Right renal pelvis (tissue), 4 donors: ENCODE measurements around the gene FXYD3. TPM values are rescaled to one million over a fixed set of nuclear protein-coding genes. Genes with fewer than 3 reads are reported as not detected.

ENCODE experiments used
- DNase-seq, 4 donors: peaks; one replicate each; pipeline ENCODE4 v3.0.0-alpha.2; 2013; ENCODE audit warnings: low read depth in 4 of 4, low spot score in 3 of 4, missing footprints in 1 of 4
- polyA plus RNA-seq, 4 donors: library from polyadenylated mRNA; unstranded; fragments of 120-200 nt; gene quantifications; one replicate each; pipeline ENCODE4 v1.2.1, GENCODE V29; 2013; ENCODE audit not compliant: insufficient read length in 4 of 4

FXYD3 gene
- polyA plus RNA-seq, 4 donors, result 10.2 to 37.3 (median 20.9) TPM

- DNase-seq, result no peak
Measured at GRCh38 chr19:35155981-35156672, 40.5 kb downstream of the FXYD3 start.

- DNase-seq, result no peak
Measured at GRCh38 chr19:35156673-35157014, 41.0 kb downstream of the FXYD3 start.

GRCh38 chr19:35157431-35157830, 41.8 kb downstream of the FXYD3 start:
- DNase-seq, result no peak

- no peak for DNase-seq
Measured at GRCh38 chr19:35159606-35160005, 44.0 kb downstream of the FXYD3 start.

- DNase-seq, result no peak
Measured at GRCh38 chr19:35160629-35161433, 45.2 kb downstream of the FXYD3 start.

GRCh38 chr19:35161434-35161743, 45.8 kb downstream of the FXYD3 start:
- no peak for DNase-seq

- DNase-seq, result no peak
Measured at GRCh38 chr19:35162471-35163326, 47.1 kb downstream of the FXYD3 start.

- no peak for DNase-seq
Measured at GRCh38 chr19:35164418-35164817, 48.8 kb downstream of the FXYD3 start.

- no peak for DNase-seq
Measured at GRCh38 chr19:35165200-35166058, 49.8 kb downstream of the FXYD3 start.

GRCh38 chr19:35166100-35167063, 50.8 kb downstream of the FXYD3 start:
- DNase-seq, result no peak

GRCh38 chr19:35167251-35168119, 51.9 kb downstream of the FXYD3 start:
- no peak for DNase-seq

GRCh38 chr19:35168196-35168595, 52.6 kb downstream of the FXYD3 start:
- DNase-seq, result no peak

- DNase-seq, result no peak
Measured at GRCh38 chr19:35169221-35169995, 53.8 kb downstream of the FXYD3 start.

- DNase-seq, result no peak
Measured at GRCh38 chr19:35170359-35171061, 54.9 kb downstream of the FXYD3 start.

GRCh38 chr19:35171730-35172129, 56.1 kb downstream of the FXYD3 start:
- DNase-seq, result no peak
